Measurements from ENCODE around the gene MACROD1. TPM values are rescaled to one million over a fixed set of nuclear protein-coding genes. Genes with fewer than 3 reads are reported as not detected.

MACROD1 gene
- total and polyA plus RNA-seq, 2 experiments from 2014 or later = 21.2 to 29.8 TPM

DNA sequence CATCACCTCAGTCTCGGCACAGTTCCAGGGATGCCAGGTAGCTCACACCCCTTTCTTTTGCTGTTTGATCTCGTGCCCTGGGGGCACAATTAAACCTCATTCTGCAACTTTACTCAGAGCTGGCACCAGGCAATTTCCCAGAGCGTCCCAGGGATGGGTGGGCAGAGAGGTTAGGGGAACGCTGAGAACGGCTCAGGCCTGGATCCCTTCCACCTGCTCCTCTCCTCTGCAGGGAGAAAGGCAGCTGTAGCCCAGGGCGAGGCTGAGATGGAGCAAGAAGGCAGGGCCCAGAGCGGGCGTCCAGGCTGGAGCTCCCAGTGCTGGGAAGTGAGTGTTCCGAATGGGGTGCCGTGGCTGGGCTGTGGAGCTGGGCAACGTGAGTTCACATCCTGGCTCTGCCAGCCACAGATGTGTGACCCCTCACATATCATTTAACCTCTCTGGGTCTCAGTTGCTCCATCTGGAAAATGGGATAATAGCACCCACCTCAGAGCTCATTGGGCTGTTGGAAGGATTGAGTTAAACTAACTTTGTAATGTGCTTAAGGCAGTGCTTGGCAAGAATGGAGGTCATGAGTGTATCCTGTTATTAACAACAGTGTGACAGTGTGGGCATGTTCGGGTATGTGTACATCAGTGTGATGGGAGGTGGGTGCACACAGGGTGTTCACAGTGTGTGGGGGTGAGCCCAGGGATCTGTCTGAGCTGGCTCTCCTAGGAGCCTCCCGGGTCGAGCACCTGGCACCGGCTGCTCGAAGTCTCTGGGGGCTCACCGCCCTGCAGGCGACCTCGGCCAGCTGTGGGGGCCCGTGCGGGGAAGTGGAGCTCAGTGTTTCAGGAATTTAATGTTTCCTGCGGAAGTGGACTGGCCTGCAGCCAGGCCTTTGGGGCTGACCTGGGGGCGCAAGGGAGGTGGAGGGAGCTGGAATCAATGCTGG, 164.2 kb downstream of the MACROD1 start:
- no peaks in the 10 kb centered on the region for H3K9me3 ChIP-seq (ENCODE audit: low read depth)
- H3K79me2 ChIP-seq = no peaks in the 10 kb centered on the region
- no peaks in the 10 kb centered on the region for H3K36me3 ChIP-seq (replicated peaks; ENCODE audit: insufficient read depth, low read depth)
- no peak overlapping the region for H2AFZ ChIP-seq
- TF ChIP-seq, protein P1, sequence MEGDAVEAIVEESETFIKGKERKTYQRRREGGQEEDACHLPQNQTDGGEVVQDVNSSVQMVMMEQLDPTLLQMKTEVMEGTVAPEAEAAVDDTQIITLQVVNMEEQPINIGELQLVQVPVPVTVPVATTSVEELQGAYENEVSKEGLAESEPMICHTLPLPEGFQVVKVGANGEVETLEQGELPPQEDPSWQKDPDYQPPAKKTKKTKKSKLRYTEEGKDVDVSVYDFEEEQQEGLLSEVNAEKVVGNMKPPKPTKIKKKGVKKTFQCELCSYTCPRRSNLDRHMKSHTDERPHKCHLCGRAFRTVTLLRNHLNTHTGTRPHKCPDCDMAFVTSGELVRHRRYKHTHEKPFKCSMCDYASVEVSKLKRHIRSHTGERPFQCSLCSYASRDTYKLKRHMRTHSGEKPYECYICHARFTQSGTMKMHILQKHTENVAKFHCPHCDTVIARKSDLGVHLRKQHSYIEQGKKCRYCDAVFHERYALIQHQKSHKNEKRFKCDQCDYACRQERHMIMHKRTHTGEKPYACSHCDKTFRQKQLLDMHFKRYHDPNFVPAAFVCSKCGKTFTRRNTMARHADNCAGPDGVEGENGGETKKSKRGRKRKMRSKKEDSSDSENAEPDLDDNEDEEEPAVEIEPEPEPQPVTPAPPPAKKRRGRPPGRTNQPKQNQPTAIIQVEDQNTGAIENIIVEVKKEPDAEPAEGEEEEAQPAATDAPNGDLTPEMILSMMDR (IDR thresholded peaks at IDR 0.05; ENCODE audit: poor library complexity) = no peak
- no peak for TF ChIP-seq EZH2phosphoT487 (IDR thresholded peaks at IDR 0.05; ENCODE audit: low read depth, severe bottlenecking, unreplicated experiment)
- no peak for TF ChIP-seq EZH2 (IDR thresholded peaks at IDR 0.05; ENCODE audit: borderline replicate concordance)
- H3K27me3 ChIP-seq = peaks cover 4% of the 10 kb centered on the region
- DNase-seq (ENCODE audit: low spot score) = peak; percentile 49
- WGBS (ENCODE audit: low lambda C conversion rate, missing lambda C conversion rate) = 77% methylated on average over 23 of the region's 23 CpGs
- H3K4me3 ChIP-seq = no peak overlapping the region
- peaks cover 19% of the 10 kb centered on the region for H4K20me1 ChIP-seq (ENCODE audit: insufficient read depth, poor library complexity, severe bottlenecking)
- peaks cover 40% of the 10 kb centered on the region for H3K4me1 ChIP-seq (ENCODE audit: insufficient read depth)
- H3K27ac ChIP-seq = no peak overlapping the region
- H3K4me2 ChIP-seq = no peak overlapping the region
- no peaks in the 10 kb centered on the region for H3K9me2 ChIP-seq (replicated peaks; ENCODE audit: insufficient read depth)

DNA sequence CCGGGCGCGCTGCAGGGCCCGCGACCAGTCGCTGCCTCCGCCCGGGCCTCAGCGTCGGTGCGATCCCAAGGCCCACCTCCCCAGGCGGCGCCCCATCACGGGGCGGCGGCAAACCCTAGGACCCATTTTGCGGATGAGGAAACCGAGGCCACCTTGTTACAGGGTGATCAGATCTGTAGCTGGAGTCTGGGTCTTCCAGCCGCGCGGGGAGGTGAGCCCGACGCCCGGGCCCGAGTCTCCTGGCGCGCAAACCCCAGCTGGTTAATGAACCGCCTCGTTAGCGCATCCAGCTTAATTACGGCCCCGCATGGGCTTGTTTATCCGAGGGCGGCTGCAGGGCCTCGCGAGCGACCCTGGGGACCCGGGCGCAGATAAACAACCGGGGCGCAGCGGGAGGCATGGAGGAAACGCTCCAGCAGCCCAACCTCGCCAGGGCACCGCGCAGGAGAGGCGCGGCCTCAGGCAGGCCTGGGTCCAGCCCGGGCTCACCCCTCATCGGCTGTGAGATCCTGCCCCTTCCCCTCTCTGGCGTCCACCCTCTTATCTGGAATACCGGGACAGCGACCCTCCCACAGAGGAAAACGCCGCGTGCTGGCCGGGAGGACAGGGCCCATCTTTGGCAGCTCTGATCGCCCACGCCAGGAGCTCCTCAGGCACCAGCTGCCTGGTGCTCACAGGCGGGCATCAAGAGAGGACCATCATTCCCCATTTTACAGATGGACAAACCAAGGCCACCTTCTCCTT, 165.0 kb downstream of the MACROD1 start:
- no peak overlapping the region for H2AFZ ChIP-seq
- TF ChIP-seq EZH2 (IDR thresholded peaks at IDR 0.05; ENCODE audit: borderline replicate concordance) = no peak
- TF ChIP-seq EZH2phosphoT487 (IDR thresholded peaks at IDR 0.05; ENCODE audit: low read depth, severe bottlenecking, unreplicated experiment) = no peak
- TF ChIP-seq, protein P1 (IDR thresholded peaks at IDR 0.05; ENCODE audit: poor library complexity) = no peak
- H3K4me1 ChIP-seq (ENCODE audit: insufficient read depth) = peaks cover 34% of the 10 kb centered on the region
- H3K4me2 ChIP-seq = peak overlapping the region; percentile 90
- no peak overlapping the region for H3K27ac ChIP-seq
- no peaks in the 10 kb centered on the region for H3K27me3 ChIP-seq
- no peaks in the 10 kb centered on the region for H3K79me2 ChIP-seq
- H4K20me1 ChIP-seq (ENCODE audit: insufficient read depth, poor library complexity, severe bottlenecking) = peaks cover 19% of the 10 kb centered on the region
- H3K36me3 ChIP-seq (replicated peaks; ENCODE audit: insufficient read depth, low read depth) = no peaks in the 10 kb centered on the region
- no peaks in the 10 kb centered on the region for H3K9me3 ChIP-seq (ENCODE audit: low read depth)
- H3K4me3 ChIP-seq = no peak overlapping the region
- no peak for DNase-seq (ENCODE audit: low spot score)
- no peaks in the 10 kb centered on the region for H3K9me2 ChIP-seq (replicated peaks; ENCODE audit: insufficient read depth)
- 57% methylated on average over 51 of the region's 60 CpGs for WGBS (ENCODE audit: low lambda C conversion rate, missing lambda C conversion rate)

GRCh38 chr11:64000026-64000739, 165.7 kb downstream of the MACROD1 start:
- peak; percentile 93 for DNase-seq (ENCODE audit: low spot score)

More at GRCh38 chr11:64000026-64000739, 165.7 kb downstream of the MACROD1 start:
- H3K4me3 ChIP-seq = no peak overlapping the region
- H2AFZ ChIP-seq = no peak overlapping the region
- peak overlapping the region; percentile 90 for H3K4me2 ChIP-seq
- H3K4me1 ChIP-seq (ENCODE audit: insufficient read depth) = peaks cover 34% of the 10 kb centered on the region
- WGBS (ENCODE audit: low lambda C conversion rate, missing lambda C conversion rate) = 5% methylated on average over 20 of the region's 67 CpGs
- no peak overlapping the region for H3K27ac ChIP-seq
- no peaks in the 10 kb centered on the region for H3K27me3 ChIP-seq
- H3K79me2 ChIP-seq = no peaks in the 10 kb centered on the region
- peaks cover 19% of the 10 kb centered on the region for H4K20me1 ChIP-seq (ENCODE audit: insufficient read depth, poor library complexity, severe bottlenecking)
- H3K36me3 ChIP-seq (replicated peaks; ENCODE audit: insufficient read depth, low read depth) = no peaks in the 10 kb centered on the region
- no peak for TF ChIP-seq EZH2phosphoT487 (IDR thresholded peaks at IDR 0.05; ENCODE audit: low read depth, severe bottlenecking, unreplicated experiment)
- TF ChIP-seq, protein P1 (IDR thresholded peaks at IDR 0.05; ENCODE audit: poor library complexity) = peak; percentile 79
- no peaks in the 10 kb centered on the region for H3K9me3 ChIP-seq (ENCODE audit: low read depth)
- H3K9me2 ChIP-seq (replicated peaks; ENCODE audit: insufficient read depth) = no peaks in the 10 kb centered on the region

All from hepatocyte (in vitro differentiated cells).